HG03354 (cell line): ENCODE measurements around the gene KRTAP26-1.

Experiments used
- ATAC-seq: cut with Tn5 transposase; IDR thresholded peaks from one replicate; pipeline ENCODE4 v1.9.1; 2021; ENCODE audit warnings: mild to moderate bottlenecking; ENCODE audit not compliant: unreplicated experiment, poor library complexity, severe bottlenecking

Gene KRTAP26-1

DNA sequence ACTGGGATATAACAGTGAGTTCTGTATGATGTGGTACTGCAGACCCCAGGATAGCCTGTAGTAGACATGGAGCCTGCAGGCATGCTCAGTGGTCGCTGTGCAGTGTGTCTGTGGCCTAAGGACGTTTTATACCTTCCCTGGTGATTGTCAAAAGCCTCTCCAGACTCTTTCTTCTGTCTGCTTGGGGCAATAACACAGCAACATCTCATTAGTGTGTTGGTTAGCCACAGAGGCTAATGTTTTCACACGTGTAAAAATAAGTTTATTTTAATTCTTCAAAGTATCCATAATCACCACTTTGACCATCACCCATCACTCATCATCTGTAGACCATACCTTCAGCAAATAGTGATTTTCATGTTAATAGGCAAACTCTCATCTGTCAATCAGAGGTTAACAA lies 37.3 kb downstream of the KRTAP26-1 start, which contains the start of gene KRTAP24-1:
TSS of gene KRTAP24-1 (minus strand) at position 101 of the 400 bp plus-strand sequence. CDS start at position 83, 18 bp downstream.
- ATAC-seq, result no peak

DNA sequence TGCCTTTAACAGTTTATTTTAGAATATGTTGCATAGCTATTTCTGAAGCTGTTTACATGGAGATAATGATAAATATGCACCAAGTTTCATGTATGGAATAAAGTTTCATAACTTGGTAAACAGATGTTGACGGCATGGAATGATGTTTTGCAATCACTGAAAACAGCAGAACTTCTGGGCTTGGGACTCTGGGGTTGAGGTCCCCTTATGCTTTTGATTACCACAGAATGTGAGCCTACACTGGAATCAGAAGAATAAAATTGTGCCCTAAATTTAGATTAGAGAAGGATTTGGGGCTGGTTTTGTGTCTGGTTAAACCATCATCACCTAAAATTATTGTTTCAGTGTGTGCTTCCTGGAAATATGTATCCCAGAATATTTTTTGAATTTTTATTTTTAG lies 48.5 kb downstream of the KRTAP26-1 start:
- no peak for ATAC-seq

DNA sequence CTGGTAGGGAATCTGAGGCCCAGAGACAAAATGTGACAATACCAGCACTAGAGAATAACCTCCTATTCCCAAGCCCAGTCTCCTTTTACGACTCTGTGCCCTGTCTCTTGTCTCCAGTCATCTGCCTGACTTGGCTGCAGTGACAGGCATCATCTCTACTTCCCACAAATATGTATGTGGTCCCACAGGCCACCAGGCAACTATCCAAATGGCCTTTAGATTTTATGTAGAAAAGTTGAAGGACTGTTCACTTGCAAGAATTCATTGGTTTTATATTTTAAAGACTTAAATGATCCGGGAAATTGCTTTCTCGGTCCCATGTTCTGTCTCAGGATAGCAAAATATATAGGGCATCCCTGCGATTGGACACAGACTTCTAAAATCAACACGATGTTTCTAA lies 49.0 kb downstream of the KRTAP26-1 start:
- ATAC-seq, result no peak

DNA sequence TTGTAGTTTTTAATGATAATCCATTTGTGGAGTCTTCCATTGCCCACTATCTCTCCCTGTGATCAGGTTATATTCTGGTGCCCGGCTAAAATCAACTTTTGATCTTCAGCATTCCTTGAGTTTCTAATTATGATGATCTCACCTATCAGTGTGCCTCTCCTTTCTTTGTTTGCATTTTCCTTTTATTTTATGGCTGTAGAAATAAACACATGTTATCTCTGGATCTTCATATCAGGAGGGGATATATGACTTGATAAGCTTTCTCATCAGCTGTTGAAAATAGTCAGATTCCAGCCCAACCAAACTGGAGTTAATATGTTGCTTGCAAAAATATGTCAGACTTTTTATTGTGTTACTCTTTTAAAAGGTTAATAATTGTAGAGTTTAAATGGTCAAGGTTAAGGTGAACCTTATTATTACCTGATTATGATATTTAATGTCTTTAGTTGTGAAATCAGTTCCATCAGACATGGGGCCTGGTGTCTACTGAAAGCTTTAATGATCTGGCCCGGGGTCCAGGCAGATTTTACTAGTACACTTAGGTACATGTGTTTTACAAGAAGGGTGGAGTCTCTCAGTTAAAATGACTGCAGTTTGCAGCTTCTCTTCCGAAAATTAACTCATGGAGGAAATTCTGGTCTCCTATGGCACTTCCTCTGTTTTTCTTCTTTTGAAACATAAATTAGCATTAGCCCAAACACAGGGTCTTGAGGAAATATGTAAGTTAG lies 50.1 kb downstream of the KRTAP26-1 start:
- ATAC-seq, result no peak
